ENCODE measurements around the gene ACSF2.
"Not testable (repeated sequence)": the region's sequence is repeated elsewhere in the genome, so short reads cannot be mapped to it uniquely, and the experiment has no call there.

Gene ACSF2

DNA sequence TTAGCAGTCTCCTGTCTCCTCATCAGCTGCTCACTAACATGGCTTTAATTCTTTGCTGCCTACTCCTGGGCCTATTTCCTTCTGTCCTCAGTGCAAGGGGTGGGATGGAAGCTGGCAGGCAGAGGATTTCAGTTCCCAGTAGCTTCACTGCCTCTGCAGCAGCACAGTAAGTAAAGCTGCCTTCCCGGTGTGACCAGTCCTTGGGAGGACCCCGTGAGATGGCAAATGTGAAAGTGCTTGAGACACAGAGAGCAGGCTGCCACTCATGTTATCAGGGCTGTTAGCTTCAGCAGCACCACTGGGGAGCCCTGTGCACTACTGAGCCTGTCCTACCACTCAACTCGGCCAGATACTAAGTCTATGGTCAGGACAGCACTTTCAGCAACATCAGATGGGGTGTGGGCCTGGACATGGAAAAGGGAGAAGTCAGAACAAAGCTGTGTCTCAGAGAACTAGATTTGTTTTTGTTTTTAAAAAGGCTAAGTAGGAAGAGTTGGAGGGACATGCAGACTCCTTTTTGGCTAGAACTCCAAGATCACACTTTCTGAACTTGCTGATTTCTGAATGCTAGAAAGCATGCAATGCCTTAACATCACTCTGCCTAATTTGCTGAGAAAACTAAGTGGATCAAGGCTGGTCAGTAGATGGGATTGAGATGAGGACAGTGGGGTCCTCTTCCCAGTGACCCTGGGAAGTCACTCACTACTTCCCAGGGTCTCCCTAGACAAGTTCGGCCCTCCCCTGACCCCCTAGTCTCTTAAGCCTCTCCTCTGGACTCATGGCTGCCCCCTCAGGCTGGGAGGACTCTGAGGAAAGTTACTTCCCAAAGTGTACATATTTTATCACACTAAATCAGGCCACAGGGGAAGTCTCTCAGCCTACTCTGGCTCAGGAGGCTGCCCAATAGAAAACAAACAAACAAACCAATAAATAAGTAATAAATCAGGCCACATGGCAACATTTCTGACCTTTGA lies 1.1 kb downstream of the ACSF2 start:
- peaks cover 14% of the 10 kb centered on the region for H3K4me1 ChIP-seq (ENCODE audit: control insufficient read depth, insufficient read depth, low read length)
- peaks cover 5% of the 10 kb centered on the region; the same call in 1 of the 2 replicates for H3K27me3 ChIP-seq (ENCODE audit: control insufficient read depth, insufficient read depth, low read length)
- peak overlapping the region; percentile 59 for H3K27ac ChIP-seq (ENCODE audit: low read depth, low read length)
- H3K9me3 ChIP-seq (ENCODE audit: control insufficient read depth, insufficient read depth, low read length): no peaks in the 10 kb centered on the region
- peak overlapping the region; percentile 76 for H3K4me3 ChIP-seq (ENCODE audit: low read depth, low read length)
- H3K36me3 ChIP-seq (ENCODE audit: control insufficient read depth, insufficient read depth, low read length): 0 out of 2 replicates have a peak, but pooled peaks cover 3% of the 10 kb centered on the region
- H3K9ac ChIP-seq (ENCODE audit: low read depth, low read length): no peak overlapping the region; the same call in 1 of the 2 replicates

DNA sequence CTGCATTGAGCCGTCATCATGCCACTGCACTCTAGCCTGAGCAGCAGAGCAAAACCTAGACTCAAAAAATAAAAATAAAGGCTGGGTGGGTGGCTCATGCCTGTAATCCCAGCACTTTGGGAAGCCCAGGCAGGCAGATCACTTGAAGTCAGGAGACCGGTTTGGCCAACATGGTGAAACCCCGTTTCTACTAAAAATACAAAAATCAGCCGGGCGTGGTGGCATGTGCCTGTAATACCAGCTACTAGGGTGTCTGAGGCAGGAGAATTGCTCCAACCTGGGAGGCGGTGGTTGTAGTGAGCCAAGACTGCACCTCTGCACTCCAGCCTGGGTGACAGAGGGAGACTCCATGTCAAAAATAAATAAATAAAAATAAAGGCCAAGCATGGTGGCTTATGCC lies 2.1 kb downstream of the ACSF2 start:
- H3K36me3 ChIP-seq (ENCODE audit: control insufficient read depth, insufficient read depth, low read length); H3K27me3 ChIP-seq (ENCODE audit: control insufficient read depth, insufficient read depth, low read length); H3K9me3 ChIP-seq (ENCODE audit: control insufficient read depth, insufficient read depth, low read length); H3K27ac ChIP-seq (ENCODE audit: low read depth, low read length); H3K9ac ChIP-seq (ENCODE audit: low read depth, low read length); H3K4me3 ChIP-seq (ENCODE audit: low read depth, low read length): not testable (repeated sequence)
- peaks cover 14% of the 10 kb centered on the region for H3K4me1 ChIP-seq (ENCODE audit: control insufficient read depth, insufficient read depth, low read length)

DNA sequence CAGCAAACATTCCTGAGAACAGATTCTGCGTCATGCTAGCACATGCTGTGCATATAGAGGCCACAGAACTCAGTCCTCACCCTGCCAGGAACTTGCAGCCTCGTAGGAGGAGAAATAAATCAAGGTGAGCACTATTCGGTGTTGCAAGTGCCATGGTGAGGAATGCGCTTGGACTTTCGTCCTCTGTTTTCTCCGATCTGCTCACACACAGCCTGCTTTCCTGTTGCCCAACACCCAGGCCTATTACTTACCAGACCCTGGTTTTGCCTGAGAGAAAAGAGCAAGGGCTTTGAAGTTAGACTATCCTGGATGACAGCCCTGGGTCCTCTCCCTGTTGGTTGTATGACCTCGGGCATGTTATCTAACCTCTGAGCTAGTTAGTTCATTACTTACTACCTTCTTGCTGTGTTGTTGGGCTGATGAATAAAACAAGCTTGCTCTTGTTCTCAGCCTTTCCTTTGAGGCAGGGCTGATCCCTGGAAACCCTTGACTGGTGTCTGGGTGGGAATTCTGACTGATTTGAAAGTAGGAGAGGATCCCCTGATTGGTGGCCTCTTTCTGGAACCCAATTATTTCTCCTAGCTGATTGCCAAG lies 2.9 kb downstream of the ACSF2 start:
- Histone ChIP-seq H3K9me3 (ENCODE audit: control insufficient read depth, insufficient read depth, low read length) (no peaks in the 10 kb centered on the region), H3K4me1 (ENCODE audit: control insufficient read depth, insufficient read depth, low read length) (peaks cover 14% of the 10 kb centered on the region), H3K27me3 (ENCODE audit: control insufficient read depth, insufficient read depth, low read length) (peaks cover 5% of the 10 kb centered on the region; the same call in 1 of the 2 replicates), H3K36me3 (ENCODE audit: control insufficient read depth, insufficient read depth, low read length) (0 out of 2 replicates have a peak, but pooled peaks cover 3% of the 10 kb centered on the region), H3K4me3 (ENCODE audit: low read depth, low read length) (no peak overlapping the region), H3K27ac (ENCODE audit: low read depth, low read length) (no peak overlapping the region), H3K9ac (ENCODE audit: low read depth, low read length) (no peak overlapping the region)

DNA sequence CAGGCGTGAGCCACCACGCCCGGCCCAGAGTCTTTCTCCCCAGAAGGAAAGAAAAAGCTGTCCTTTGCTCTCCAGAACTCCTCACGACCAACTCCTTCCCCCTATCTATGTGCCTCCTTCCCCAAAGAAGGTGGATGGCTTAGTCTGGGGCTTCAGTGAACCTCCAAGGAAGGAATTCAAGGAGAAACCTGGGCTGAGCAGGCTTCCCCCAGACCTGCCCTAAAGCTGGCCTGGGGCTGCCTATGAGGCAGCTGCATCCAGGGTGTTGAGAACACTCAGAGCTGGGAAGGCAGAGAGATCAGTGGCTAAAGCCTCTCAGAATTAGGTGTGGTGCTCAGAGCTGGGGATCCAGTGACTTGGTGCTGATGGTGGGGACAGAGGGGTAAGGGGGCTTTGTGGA lies 3.8 kb downstream of the ACSF2 start:
- H3K4me3 ChIP-seq (ENCODE audit: low read depth, low read length): no peak overlapping the region
- peaks cover 14% of the 10 kb centered on the region for H3K4me1 ChIP-seq (ENCODE audit: control insufficient read depth, insufficient read depth, low read length)
- peaks cover 5% of the 10 kb centered on the region; the same call in 1 of the 2 replicates for H3K27me3 ChIP-seq (ENCODE audit: control insufficient read depth, insufficient read depth, low read length)
- no peaks in the 10 kb centered on the region for H3K9me3 ChIP-seq (ENCODE audit: control insufficient read depth, insufficient read depth, low read length)
- H3K9ac ChIP-seq (ENCODE audit: low read depth, low read length): no peak overlapping the region
- no peak overlapping the region for H3K27ac ChIP-seq (ENCODE audit: low read depth, low read length)
- H3K36me3 ChIP-seq (ENCODE audit: control insufficient read depth, insufficient read depth, low read length): 0 out of 2 replicates have a peak, but pooled peaks cover 3% of the 10 kb centered on the region

DNA sequence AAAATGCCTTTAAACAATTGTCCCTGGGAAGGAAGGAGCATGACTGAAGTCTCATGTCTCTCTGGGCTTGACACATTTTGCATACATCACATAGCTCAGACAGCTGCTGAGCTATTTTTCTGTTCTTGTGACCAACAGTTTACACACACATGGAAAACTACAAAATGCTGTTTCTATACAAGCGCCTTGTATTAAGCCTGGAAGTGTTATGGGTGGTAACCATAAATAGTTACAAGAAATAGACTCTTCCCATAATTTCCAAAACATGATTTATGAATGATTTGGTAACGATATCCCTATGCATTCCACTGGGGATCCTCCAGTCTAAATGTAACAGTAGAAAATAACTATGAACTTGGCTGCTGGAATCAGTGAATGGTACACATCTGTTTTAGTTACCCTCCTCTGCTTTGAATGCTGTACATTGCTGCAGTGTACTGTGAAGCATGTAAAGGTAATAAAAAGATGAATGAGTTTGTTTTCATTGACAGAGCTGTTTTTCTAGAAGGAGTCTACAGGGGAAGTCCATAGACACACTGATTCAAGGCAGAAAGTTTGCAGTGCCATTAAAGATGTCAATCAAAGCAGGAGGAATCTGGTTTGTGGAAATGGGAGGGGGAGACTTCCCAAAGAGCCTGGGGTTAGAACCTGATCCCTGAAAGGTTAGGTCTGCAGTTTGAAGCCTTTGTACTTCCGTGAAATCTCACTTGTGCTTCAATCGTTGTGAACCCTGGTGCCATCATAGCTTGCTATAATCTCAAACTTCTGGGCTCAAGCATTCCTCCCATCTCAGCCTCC lies 5.0 kb downstream of the ACSF2 start:
- Histone ChIP-seq H3K27ac (ENCODE audit: low read depth, low read length) (no peak overlapping the region), H3K9me3 (ENCODE audit: control insufficient read depth, insufficient read depth, low read length) (no peaks in the 10 kb centered on the region), H3K4me1 (ENCODE audit: control insufficient read depth, insufficient read depth, low read length) (peaks cover 11% of the 10 kb centered on the region), H3K4me3 (ENCODE audit: low read depth, low read length) (no peak overlapping the region), H3K36me3 (ENCODE audit: control insufficient read depth, insufficient read depth, low read length) (0 out of 2 replicates have a peak, but pooled peaks cover 3% of the 10 kb centered on the region), H3K27me3 (ENCODE audit: control insufficient read depth, insufficient read depth, low read length) (no peaks in the 10 kb centered on the region), H3K9ac (ENCODE audit: low read depth, low read length) (no peak overlapping the region)

DNA sequence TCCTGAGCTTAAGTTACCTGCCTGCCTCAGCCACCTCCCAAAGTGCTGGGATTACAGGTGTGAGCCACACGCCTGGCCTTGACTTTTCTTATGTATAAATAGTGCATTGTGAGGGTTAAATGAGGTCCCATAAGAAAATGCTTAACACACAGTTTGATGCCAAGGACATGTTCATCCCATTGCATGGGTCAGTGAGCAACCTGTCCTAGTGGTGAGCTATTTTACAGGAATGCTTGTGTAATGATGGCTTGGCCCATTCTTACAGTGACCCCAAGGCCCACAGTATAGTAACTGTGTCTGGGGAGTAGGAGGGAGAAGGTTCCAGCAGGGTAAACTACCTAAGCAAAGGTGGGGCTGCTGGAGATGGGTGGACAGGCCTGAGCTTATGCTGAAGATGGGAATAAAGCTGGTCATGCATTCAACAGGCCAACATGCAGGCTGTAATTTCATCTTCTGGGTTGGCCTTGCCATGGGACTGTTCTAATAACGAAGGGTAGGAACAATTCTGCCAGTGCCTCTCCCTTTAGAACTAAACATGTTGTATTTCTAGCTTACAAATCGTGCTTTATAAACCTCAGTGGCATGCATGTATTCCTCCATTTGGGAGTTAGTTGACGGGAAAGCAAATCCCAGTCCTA lies 6.2 kb downstream of the ACSF2 start:
- Histone ChIP-seq H3K4me1 (ENCODE audit: control insufficient read depth, insufficient read depth, low read length) (peaks cover 2% of the 10 kb centered on the region), H3K27me3 (ENCODE audit: control insufficient read depth, insufficient read depth, low read length) (no peaks in the 10 kb centered on the region), H3K36me3 (ENCODE audit: control insufficient read depth, insufficient read depth, low read length) (0 out of 2 replicates have a peak, but pooled peaks cover 3% of the 10 kb centered on the region), H3K9me3 (ENCODE audit: control insufficient read depth, insufficient read depth, low read length) (no peaks in the 10 kb centered on the region), H3K4me3 (ENCODE audit: low read depth, low read length) (no peak overlapping the region), H3K27ac (ENCODE audit: low read depth, low read length) (no peak overlapping the region), H3K9ac (ENCODE audit: low read depth, low read length) (no peak overlapping the region)

DNA sequence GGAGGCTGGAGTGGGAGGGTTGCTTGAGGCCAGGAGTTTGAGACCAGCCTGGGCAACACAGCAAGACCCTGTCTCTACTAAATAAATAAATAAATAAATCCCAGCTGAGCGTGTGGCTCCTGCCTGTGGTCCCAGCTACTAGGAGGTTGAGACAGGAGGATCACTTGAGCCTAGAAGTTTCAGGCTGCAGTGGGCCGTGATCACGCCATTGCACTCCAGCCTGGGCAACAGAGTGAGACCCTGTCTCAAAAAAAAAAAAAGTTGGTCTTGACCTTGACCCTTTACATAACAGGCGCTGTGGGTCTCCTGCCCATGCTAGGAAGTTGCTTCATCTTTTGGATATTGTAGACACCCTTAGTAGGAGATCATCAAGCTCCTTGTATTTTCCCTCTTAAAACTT lies 11.4 kb downstream of the ACSF2 start:
- H3K4me1 ChIP-seq (ENCODE audit: control insufficient read depth, insufficient read depth, low read length): no peaks in the 10 kb centered on the region; the same call in 1 of the 2 replicates
- H3K9me3 ChIP-seq (ENCODE audit: control insufficient read depth, insufficient read depth, low read length): no peaks in the 10 kb centered on the region
- H3K4me3 ChIP-seq (ENCODE audit: low read depth, low read length): no peak overlapping the region
- no peaks in the 10 kb centered on the region for H3K27me3 ChIP-seq (ENCODE audit: control insufficient read depth, insufficient read depth, low read length)
- no peaks in the 10 kb centered on the region for H3K36me3 ChIP-seq (ENCODE audit: control insufficient read depth, insufficient read depth, low read length)
- no peak overlapping the region for H3K27ac ChIP-seq (ENCODE audit: low read depth, low read length)
- no peak overlapping the region for H3K9ac ChIP-seq (ENCODE audit: low read depth, low read length)

DNA sequence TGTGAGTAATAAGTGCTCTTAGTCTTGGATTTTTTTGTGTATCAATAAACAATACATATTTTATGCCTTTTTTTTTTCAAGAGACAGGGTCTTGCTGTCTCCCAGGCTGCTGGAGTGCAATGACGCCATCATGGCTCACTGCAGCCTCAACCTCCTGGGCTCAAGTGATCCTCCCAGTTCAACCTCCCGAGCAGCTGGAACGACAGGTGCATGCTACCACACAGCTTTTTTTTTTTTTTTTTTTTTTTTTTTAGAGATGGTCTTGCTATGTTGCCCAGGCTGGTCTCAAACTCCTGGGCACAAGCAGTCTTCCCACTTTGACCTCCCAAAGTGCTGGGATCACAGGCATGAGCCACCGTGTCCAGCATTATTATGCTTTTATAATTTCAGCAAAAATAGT lies 13.0 kb downstream of the ACSF2 start:
- Histone ChIP-seq H3K36me3 (ENCODE audit: control insufficient read depth, insufficient read depth, low read length) (no peaks in the 10 kb centered on the region), H3K4me3 (ENCODE audit: low read depth, low read length) (no peak overlapping the region), H3K27ac (ENCODE audit: low read depth, low read length) (no peak overlapping the region), H3K27me3 (ENCODE audit: control insufficient read depth, insufficient read depth, low read length) (no peaks in the 10 kb centered on the region), H3K9me3 (ENCODE audit: control insufficient read depth, insufficient read depth, low read length) (no peaks in the 10 kb centered on the region), H3K4me1 (ENCODE audit: control insufficient read depth, insufficient read depth, low read length) (peaks cover 8% of the 10 kb centered on the region), H3K9ac (ENCODE audit: low read depth, low read length) (no peak overlapping the region)

DNA sequence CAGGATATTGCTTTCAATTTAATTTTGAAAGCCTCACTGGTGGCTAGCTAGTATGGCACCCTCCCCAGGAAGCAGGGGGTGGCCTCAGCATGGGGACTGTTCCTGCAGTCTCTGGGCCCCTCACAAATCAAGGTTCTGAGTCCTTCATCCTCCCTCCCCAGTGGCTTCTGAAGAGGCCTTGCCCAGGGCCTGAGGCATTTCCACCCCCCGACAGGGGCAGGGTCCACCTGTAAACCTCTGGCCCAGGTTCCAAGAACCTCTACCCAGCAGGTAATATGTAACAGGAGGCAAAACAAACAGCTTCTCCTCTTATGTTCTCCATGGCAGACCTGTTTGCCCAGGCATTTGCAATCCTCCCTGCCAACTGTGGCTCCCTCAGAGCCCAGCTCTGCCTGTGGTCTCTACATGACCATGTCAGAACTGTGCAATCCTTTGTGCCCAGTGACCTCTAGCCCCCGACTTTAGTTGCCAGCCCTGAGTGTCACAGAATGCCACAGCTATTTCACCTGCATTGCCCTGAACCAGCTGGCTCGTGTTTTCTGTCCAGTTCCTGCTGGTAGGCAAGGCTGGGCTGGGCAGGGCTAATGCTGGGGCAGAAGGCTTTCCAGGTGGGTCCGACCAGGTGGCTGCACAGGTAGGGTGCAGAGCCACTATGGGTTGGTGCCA lies 14.3 kb downstream of the ACSF2 start:
- Histone ChIP-seq H3K9ac (ENCODE audit: low read depth, low read length) (no peak overlapping the region), H3K9me3 (ENCODE audit: control insufficient read depth, insufficient read depth, low read length) (no peaks in the 10 kb centered on the region), H3K36me3 (ENCODE audit: control insufficient read depth, insufficient read depth, low read length) (no peaks in the 10 kb centered on the region), H3K4me1 (ENCODE audit: control insufficient read depth, insufficient read depth, low read length) (peaks cover 8% of the 10 kb centered on the region), H3K4me3 (ENCODE audit: low read depth, low read length) (no peak overlapping the region), H3K27ac (ENCODE audit: low read depth, low read length) (no peak overlapping the region), H3K27me3 (ENCODE audit: control insufficient read depth, insufficient read depth, low read length) (no peaks in the 10 kb centered on the region)

Data from HUES48 (cell line).